GM12878 (cell line): ENCODE results near the gene LRCH4. TPM values are rescaled to one million over a fixed set of nuclear protein-coding genes. Genes with fewer than 3 reads are reported as not detected.
A peak's percentile ranks its signal among the peaks of the same experiment; 100 is the strongest.

Experiments
- ATAC-seq: fragments of 200-7000 bp; cut with Tn5 transposase; 3 replicates; pipeline ENCODE4 v1.9.1; 2020; ENCODE audit warnings: mild to moderate bottlenecking, moderate library complexity
- BruUV-seq: library from RNA; stranded (reverse); fragments of 400-500 nt; replicated peaks from 2 replicates; lab custom pipeline; 2021; lab: Mats Ljungman, UMichigan
- CTCF ChIA-PET: fragments of 300-600 bp; sonication (Branson Sonifier 250); formaldehyde crosslinking; extraction: SDS; loops from one replicate; lab custom pipeline; 2021; ENCODE audit warnings: inconsistent platforms; lab: Yijun Ruan, JAX
- POLR2A ChIA-PET: fragments of 350-600 bp; formaldehyde crosslinking; extraction: SDS; loops from one replicate; lab custom pipeline; 2021; ENCODE audit warnings: inconsistent platforms; lab: Charles Lee
- RAD21 ChIA-PET: fragments of 300-600 bp; sonication (Branson Sonifier 250); formaldehyde crosslinking; loops from one replicate; lab custom pipeline; 2023; ENCODE audit warnings: antibody characterized with exemption; ENCODE audit not compliant: unreplicated experiment; lab: Charles Lee
- SMC1A ChIA-PET: fragments of 300-600 bp; sonication (Branson Sonifier 250); formaldehyde crosslinking; loops from one replicate; lab custom pipeline; 2023; ENCODE audit not compliant: unreplicated experiment, uncharacterized antibody; lab: Charles Lee
- DNase-seq: peaks from one replicate; pipeline ENCODE4 v3.0.0-alpha.2; 2011; ENCODE audit warnings: low read depth, low spot score
- FAIRE-seq: peaks from 3 replicates; lab custom pipeline; 2011; peaks lifted over from hg19 to GRCh38; lab: Jason Lieb, UNC
- H2AFZ ChIP-seq: 2 replicates; pipeline ENCODE4 v1.6.0; 2011; ENCODE audit warnings: low read depth, low read length, control low read depth; ENCODE audit not compliant: control insufficient read depth
- H3K27ac ChIP-seq: 2 replicates; pipeline ENCODE4 v1.5.1; 2011; ENCODE audit warnings: control low read depth; ENCODE audit not compliant: control insufficient read depth, insufficient read depth
- H3K27me3 ChIP-seq, 2 experiments: replicated peaks in 1 of 2; 2 replicates each; pipeline versions ENCODE4 v1.6.0 to v1.6.1; 2011; ENCODE audit warnings: low read length in 1 of 2; ENCODE audit not compliant: control insufficient read depth in 2 of 2, insufficient read depth in 2 of 2
- H3K36me3 ChIP-seq, 2 experiments: 2 replicates each; pipeline ENCODE4 v1.5.1; 2011; ENCODE audit warnings: low read length in 1 of 2; ENCODE audit not compliant: control insufficient read depth in 2 of 2, insufficient read depth in 2 of 2
- H3K4me1 ChIP-seq: 2 replicates; pipeline ENCODE4 v1.6.1; 2011; ENCODE audit warnings: mild to moderate bottlenecking, low read length, moderate library complexity, mixed read lengths; ENCODE audit not compliant: control insufficient read depth, insufficient read depth
- H3K4me2 ChIP-seq: 2 replicates; pipeline ENCODE4 v1.6.0; 2011; ENCODE audit warnings: control low read depth; ENCODE audit not compliant: control insufficient read depth, insufficient read depth
- H3K4me3 ChIP-seq: fragments of 200-600 bp; sonication (generic); 2 replicates; pipeline ENCODE4 v1.5.1; 2016
- H3K79me2 ChIP-seq: 2 replicates; pipeline ENCODE4 v1.6.0; 2011; ENCODE audit warnings: low read length; ENCODE audit not compliant: control insufficient read depth, insufficient read depth
- H3K9ac ChIP-seq: 2 replicates; pipeline ENCODE4 v1.8.0; 2011; ENCODE audit warnings: low read length, control low read depth, mixed read lengths; ENCODE audit not compliant: control insufficient read depth, insufficient read depth
- H3K9me3 ChIP-seq: replicated peaks from 3 replicates; pipeline ENCODE4 v1.5.1; 2011; ENCODE audit warnings: mild to moderate bottlenecking, low read length; ENCODE audit not compliant: control insufficient read depth, insufficient read depth
- H4K20me1 ChIP-seq: 2 replicates; pipeline ENCODE4 v1.6.0; 2011; ENCODE audit not compliant: control insufficient read depth, insufficient read depth
- DPF2 ChIP-seq: fragments of 450-650 bp; IDR thresholded peaks from 2 replicates; pipeline ENCODE4 v1.6.1; 2017; ENCODE audit warnings: mild to moderate bottlenecking
- GABPA ChIP-seq: IDR thresholded peaks from 2 replicates; pipeline ENCODE4 v1.6.1; 2014; ENCODE audit warnings: antibody characterized with exemption, low read depth, mild to moderate bottlenecking, inconsistent platforms
- MYC ChIP-seq: IDR thresholded peaks from 2 replicates; pipeline ENCODE4 v1.6.1; 2011; ENCODE audit warnings: mild to moderate bottlenecking, low read length, moderate library complexity, inconsistent platforms; ENCODE audit not compliant: insufficient read depth, insufficient replicate concordance, insufficient read length, severe bottlenecking
- NBN ChIP-seq: fragments of 450-650 bp; IDR thresholded peaks from 2 replicates; pipeline ENCODE4 v1.6.1; 2016
- RAD21 ChIP-seq: IDR thresholded peaks from 2 replicates; pipeline ENCODE4 v1.6.1; 2011; ENCODE audit warnings: mild to moderate bottlenecking, low read depth, low read length, moderate library complexity; ENCODE audit not compliant: insufficient read depth
- RCOR1 ChIP-seq: conservative IDR thresholded peaks from 2 replicates; pipeline ENCODE4 v1.6.1; 2012; ENCODE audit warnings: low read depth, low read length, improper control_type of control experiment
- SREBF1 ChIP-seq: IDR thresholded peaks from 2 replicates; pipeline ENCODE4 v1.6.1; 2012; ENCODE audit warnings: mild to moderate bottlenecking, low read length
- SREBF2 ChIP-seq: IDR thresholded peaks from 2 replicates; pipeline ENCODE4 v1.6.1; 2012; ENCODE audit warnings: mild to moderate bottlenecking, low read length
- STAT1 ChIP-seq: fragments of 450-650 bp; conservative IDR thresholded peaks from 2 replicates; pipeline ENCODE4 v1.6.1; 2014; ENCODE audit warnings: antibody characterized with exemption, mild to moderate bottlenecking
- ZBED1 ChIP-seq: IDR thresholded peaks from 2 replicates; pipeline ENCODE4 v1.6.1; 2016; ENCODE audit warnings: borderline replicate concordance
- ZNF622 ChIP-seq: fragments of 450-650 bp; IDR thresholded peaks from 2 replicates; pipeline ENCODE4 v1.6.1; 2017; ENCODE audit warnings: mild to moderate bottlenecking, inconsistent platforms
- whole genome bisulfite sequencing: methylation state at CpG from one replicate; pipeline ENCODE4 v1.1.6; 2016; ENCODE audit warnings: low lambda C conversion rate; ENCODE audit not compliant: insufficient replicate concordance, insufficient coverage; ENCODE audit errors: missing lambda C conversion rate; 5-methylcytosine and 5-hydroxymethylcytosine counted together
- in situ Hi-C: fragments of 300-500 bp; cut with MboI; formaldehyde crosslinking; loops from 9 replicates; pipeline ENCODE4 v1.14.3; 2018; ENCODE audit warnings: mixed read lengths
- intact Hi-C: fragments of 100-400 bp; cut with micrococcal nuclease; formaldehyde crosslinking; loops from one replicate; pipeline ENCODE4 v1.14.2; 2022; ENCODE audit not compliant: unreplicated experiment
- polyA plus RNA-seq, 11 experiments: library from polyadenylated mRNA; depleted of rRNA in 4 of 11; unstranded in 6 of 11; stranded (reverse) in 5 of 11; fragments of >200 nt; fragmentation: Nextera tagmentation in 4 of 11; fragmentation: Illumina TruSeq in 1 of 11; extraction: Ambion mirVana in 4 of 11; extraction: Trizol in 1 of 11; gene quantifications; 1 replicate in 1 of 11; 2 replicates in 10 of 11; pipeline versions ENCODE4 v1.2.1 to v1.2.3, GENCODE V29; 2011 to 2016; ENCODE audit warnings: inconsistent platforms in 2 of 11, missing spikeins in 2 of 11, low read depth in 1 of 11
- total RNA-seq, 4 experiments: library from RNA; depleted of rRNA in 3 of 4; stranded (reverse); fragments of >200 nt in 3 of 4; fragmentation: Illumina TruSeq in 1 of 4; extraction: Trizol in 1 of 4; gene quantifications; 2 replicates each; pipeline versions ENCODE4 v1.2.1 to v1.2.3, GENCODE V29; 2013 to 2021
- TF ChIP-seq, protein P1 (sequence below): fragments of 450-650 bp; formaldehyde crosslinking; IDR thresholded peaks from 2 replicates; pipeline ENCODE4 v1.4.0; 2020; ENCODE audit warnings: mild to moderate bottlenecking, moderate library complexity
- TF ChIP-seq, protein P2 (sequence below): fragments of 450-650 bp; IDR thresholded peaks from 2 replicates; pipeline ENCODE4 v1.6.1; 2016; ENCODE audit warnings: mild to moderate bottlenecking
- TF ChIP-seq, protein P3 (sequence below): fragments of 150-350 bp; IDR thresholded peaks from 2 replicates; pipeline ENCODE4 v1.6.1; 2016; ENCODE audit warnings: low read depth, low read length

The LRCH4 gene
- total and polyA plus RNA-seq, 10 of the 15 experiments (the other 5 are each of a cell fraction or from before 2014, with no cell fraction given) = 0.58 to 96.7 (median 28.4) TPM

DNA sequence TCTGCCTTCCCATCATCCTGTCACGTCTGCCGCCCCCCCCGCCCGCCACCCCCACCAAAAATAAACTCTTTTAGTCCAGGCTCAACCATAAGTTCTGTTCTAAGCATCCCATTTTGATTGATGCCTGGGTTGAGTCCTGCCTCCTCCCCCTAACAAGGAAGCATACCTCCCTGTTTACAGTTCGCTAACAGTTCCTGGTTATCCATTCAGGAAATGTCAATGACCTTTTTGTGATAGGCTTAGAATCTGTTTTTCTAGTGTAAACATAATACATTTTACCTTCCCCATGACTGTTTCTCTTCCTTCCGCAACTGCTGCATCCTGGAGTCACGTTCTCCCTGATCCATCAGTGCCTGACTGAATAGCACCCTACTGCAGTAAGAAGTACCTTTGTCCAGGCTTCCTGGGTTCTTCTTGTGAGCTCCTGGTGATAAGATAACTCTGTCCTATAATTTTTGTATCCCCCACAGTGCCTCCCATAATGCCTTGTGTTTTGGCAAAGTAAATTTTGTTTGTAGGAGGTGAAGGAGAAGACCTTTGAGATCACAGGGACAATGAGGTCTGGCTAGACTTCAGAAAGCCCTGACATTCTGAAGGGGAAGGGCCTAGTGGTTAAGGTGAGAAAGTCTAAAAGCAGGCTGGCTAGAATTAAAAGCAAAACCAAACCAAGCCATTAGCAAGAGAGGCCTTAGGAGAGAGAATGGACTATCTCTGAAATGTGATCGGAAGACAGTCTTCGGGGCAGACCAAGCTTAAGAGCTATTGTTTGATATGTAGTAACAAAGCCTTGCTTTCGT lies 39.6 kb downstream of the LRCH4 start:
- SMC1A ChIA-PET = interaction anchor here (0.7 to 10.6 kb wide), 12 partner anchors 12 to 146 kb away, joined by 3 to 127 read pairs (median 6); partner anchors contain the start of gene TSC22D4
- POLR2A ChIA-PET = interaction anchor here (0.6 to 7.1 kb wide), 11 partner anchors 9 to 412 kb away, joined by 3 to 47 read pairs (median 4); partner anchors contain the start of genes FBXO24, LRCH4, MOSPD3 and ZCWPW1
- WGBS = 6% methylated on average over 10 of the region's 10 CpGs
- no peak overlapping the region; the same call in 1 of the 2 replicates for H2AFZ ChIP-seq
- H3K27ac ChIP-seq = peak overlapping the region; percentile 99
- peak overlapping the region; percentile 52 for H3K9ac ChIP-seq
- peak; percentile 72 for ATAC-seq
- intact Hi-C loops = loop anchor here (5.0 to 10.0 kb wide), 2 partner anchors 69 to 182 kb away; partner anchors contain the start of gene TSC22D4
- no peak for DNase-seq
- peaks cover 74% of the 10 kb centered on the region for H3K4me1 ChIP-seq
- no peak for FAIRE-seq
- H3K4me2 ChIP-seq = peak overlapping the region; percentile 88
- H3K4me3 ChIP-seq = peak overlapping the region; percentile 56
- no TSS peak for BruUV-seq
- no peaks in the 10 kb centered on the region for H3K9me3 ChIP-seq
- in situ Hi-C loops = no loop called here
- CTCF ChIA-PET = interaction anchor here (1.1 to 7.9 kb wide), 8 partner anchors 14 to 159 kb away, joined by 4 to 101 read pairs (median 6); partner anchors contain the start of gene POP7
- H3K79me2 ChIP-seq = peaks cover 68% of the 10 kb centered on the region
- peaks cover 0 to 12% of the 10 kb centered on the region in 2 experiments; a peak in 3 of 4 replicates for H3K36me3 ChIP-seq
- no peaks in the 10 kb centered on the region for H3K27me3 ChIP-seq
- RAD21 ChIA-PET = interaction anchor here (1.0 to 11.5 kb wide), 7 partner anchors 14 to 68 kb away, joined by 3 to 90 read pairs (median 12); partner anchors contain the start of genes FBXO24, LRCH4 and TSC22D4
- no peaks in the 10 kb centered on the region for H4K20me1 ChIP-seq
- TF ChIP-seq ZBED1 (no peak), STAT1 (no peak), GABPA (no peak), DPF2 (no peak), MYC (no peak), ZNF622 (no peak), SREBF1 (no peak), SREBF2 (no peak), RAD21 (no peak), NBN (peak; percentile 64), RCOR1 (no peak)
- TF ChIP-seq, protein P1, sequence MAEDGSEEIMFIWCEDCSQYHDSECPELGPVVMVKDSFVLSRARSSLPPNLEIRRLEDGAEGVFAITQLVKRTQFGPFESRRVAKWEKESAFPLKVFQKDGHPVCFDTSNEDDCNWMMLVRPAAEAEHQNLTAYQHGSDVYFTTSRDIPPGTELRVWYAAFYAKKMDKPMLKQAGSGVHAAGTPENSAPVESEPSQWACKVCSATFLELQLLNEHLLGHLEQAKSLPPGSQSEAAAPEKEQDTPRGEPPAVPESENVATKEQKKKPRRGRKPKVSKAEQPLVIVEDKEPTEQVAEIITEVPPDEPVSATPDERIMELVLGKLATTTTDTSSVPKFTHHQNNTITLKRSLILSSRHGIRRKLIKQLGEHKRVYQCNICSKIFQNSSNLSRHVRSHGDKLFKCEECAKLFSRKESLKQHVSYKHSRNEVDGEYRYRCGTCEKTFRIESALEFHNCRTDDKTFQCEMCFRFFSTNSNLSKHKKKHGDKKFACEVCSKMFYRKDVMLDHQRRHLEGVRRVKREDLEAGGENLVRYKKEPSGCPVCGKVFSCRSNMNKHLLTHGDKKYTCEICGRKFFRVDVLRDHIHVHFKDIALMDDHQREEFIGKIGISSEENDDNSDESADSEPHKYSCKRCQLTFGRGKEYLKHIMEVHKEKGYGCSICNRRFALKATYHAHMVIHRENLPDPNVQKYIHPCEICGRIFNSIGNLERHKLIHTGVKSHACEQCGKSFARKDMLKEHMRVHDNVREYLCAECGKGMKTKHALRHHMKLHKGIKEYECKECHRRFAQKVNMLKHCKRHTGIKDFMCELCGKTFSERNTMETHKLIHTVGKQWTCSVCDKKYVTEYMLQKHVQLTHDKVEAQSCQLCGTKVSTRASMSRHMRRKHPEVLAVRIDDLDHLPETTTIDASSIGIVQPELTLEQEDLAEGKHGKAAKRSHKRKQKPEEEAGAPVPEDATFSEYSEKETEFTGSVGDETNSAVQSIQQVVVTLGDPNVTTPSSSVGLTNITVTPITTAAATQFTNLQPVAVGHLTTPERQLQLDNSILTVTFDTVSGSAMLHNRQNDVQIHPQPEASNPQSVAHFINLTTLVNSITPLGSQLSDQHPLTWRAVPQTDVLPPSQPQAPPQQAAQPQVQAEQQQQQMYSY (CRISPR knock-in tag) = no peak
- TF ChIP-seq, protein P2, sequence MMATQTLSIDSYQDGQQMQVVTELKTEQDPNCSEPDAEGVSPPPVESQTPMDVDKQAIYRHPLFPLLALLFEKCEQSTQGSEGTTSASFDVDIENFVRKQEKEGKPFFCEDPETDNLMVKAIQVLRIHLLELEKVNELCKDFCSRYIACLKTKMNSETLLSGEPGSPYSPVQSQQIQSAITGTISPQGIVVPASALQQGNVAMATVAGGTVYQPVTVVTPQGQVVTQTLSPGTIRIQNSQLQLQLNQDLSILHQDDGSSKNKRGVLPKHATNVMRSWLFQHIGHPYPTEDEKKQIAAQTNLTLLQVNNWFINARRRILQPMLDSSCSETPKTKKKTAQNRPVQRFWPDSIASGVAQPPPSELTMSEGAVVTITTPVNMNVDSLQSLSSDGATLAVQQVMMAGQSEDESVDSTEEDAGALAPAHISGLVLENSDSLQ = peak; percentile 34
- TF ChIP-seq, protein P3, sequence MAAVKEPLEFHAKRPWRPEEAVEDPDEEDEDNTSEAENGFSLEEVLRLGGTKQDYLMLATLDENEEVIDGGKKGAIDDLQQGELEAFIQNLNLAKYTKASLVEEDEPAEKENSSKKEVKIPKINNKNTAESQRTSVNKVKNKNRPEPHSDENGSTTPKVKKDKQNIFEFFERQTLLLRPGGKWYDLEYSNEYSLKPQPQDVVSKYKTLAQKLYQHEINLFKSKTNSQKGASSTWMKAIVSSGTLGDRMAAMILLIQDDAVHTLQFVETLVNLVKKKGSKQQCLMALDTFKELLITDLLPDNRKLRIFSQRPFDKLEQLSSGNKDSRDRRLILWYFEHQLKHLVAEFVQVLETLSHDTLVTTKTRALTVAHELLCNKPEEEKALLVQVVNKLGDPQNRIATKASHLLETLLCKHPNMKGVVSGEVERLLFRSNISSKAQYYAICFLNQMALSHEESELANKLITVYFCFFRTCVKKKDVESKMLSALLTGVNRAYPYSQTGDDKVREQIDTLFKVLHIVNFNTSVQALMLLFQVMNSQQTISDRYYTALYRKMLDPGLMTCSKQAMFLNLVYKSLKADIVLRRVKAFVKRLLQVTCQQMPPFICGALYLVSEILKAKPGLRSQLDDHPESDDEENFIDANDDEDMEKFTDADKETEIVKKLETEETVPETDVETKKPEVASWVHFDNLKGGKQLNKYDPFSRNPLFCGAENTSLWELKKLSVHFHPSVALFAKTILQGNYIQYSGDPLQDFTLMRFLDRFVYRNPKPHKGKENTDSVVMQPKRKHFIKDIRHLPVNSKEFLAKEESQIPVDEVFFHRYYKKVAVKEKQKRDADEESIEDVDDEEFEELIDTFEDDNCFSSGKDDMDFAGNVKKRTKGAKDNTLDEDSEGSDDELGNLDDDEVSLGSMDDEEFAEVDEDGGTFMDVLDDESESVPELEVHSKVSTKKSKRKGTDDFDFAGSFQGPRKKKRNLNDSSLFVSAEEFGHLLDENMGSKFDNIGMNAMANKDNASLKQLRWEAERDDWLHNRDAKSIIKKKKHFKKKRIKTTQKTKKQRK = no peak
